HG02970 (cell line): ENCODE results near the gene ZFPM1.

Experiments used
- ATAC-seq: cut with Tn5 transposase; IDR thresholded peaks from one replicate; pipeline ENCODE4 v1.9.1; 2021; ENCODE audit warnings: mild to moderate bottlenecking, moderate library complexity, moderate number of reproducible peaks; ENCODE audit not compliant: unreplicated experiment, low FRiP score

Gene ZFPM1

GRCh38 chr16:88582912-88583575 lies 130.0 kb downstream of the ZFPM1 start:
- no peak for ATAC-seq

GRCh38 chr16:88584676-88585075 lies 131.6 kb downstream of the ZFPM1 start:
- ATAC-seq, result no peak

- ATAC-seq, result no peak
Observed at GRCh38 chr16:88585269-88585668, 132.2 kb downstream of the ZFPM1 start.

- ATAC-seq, result no peak
Observed at GRCh38 chr16:88585927-88586581, 133.0 kb downstream of the ZFPM1 start.
